ENCODE data around the gene TBC1D22A.

- TF ChIP-seq CTCF (IDR thresholded peaks at IDR 0.05): no peak
- no peak for TF ChIP-seq EZH2 (IDR thresholded peaks at IDR 0.05)
- no peak for TF ChIP-seq EZH2phosphoT487 (IDR thresholded peaks at IDR 0.05)
Observed at GRCh38 chr22:47207387-47207786, 444.9 kb downstream of the TBC1D22A start.

Data from neural progenitor cell (in vitro differentiated cells).